HUES6 (cell line): ENCODE results near the gene SLMAP.

Experiments used
- H3K27ac ChIP-seq: 2 replicates; pipeline ENCODE4 v1.7.0; 2013; ENCODE audit warnings: low read depth, mild to moderate bottlenecking, low read length, inconsistent platforms
- H3K27me3 ChIP-seq: 2 replicates; pipeline ENCODE4 v1.6.1; 2013; ENCODE audit warnings: low read length; ENCODE audit not compliant: control insufficient read depth, insufficient read depth
- H3K36me3 ChIP-seq: 2 replicates; pipeline ENCODE4 v1.6.1; 2013; ENCODE audit warnings: low read length; ENCODE audit not compliant: control insufficient read depth, insufficient read depth
- H3K4me1 ChIP-seq: 2 replicates; pipeline ENCODE4 v1.6.1; 2013; ENCODE audit warnings: low read length; ENCODE audit not compliant: control insufficient read depth, insufficient read depth
- H3K4me3 ChIP-seq: 2 replicates; pipeline ENCODE4 v1.5.1; 2013; ENCODE audit warnings: low read depth, low read length
- H3K9ac ChIP-seq: one replicate; pipeline ENCODE4 v1.6.1; 2013; ENCODE audit warnings: mild to moderate bottlenecking, low read length
- H3K9me3 ChIP-seq: 2 replicates; pipeline ENCODE4 v1.6.1; 2013; ENCODE audit warnings: low read depth, low read length; ENCODE audit not compliant: control insufficient read depth, insufficient read depth

Gene SLMAP

GRCh38 chr3:57810471-57811137 is 54.5 kb downstream of the SLMAP start:
- H3K27ac ChIP-seq = no peak overlapping the region
- H3K9me3 ChIP-seq = no peaks in the 10 kb centered on the region

GRCh38 chr3:57815036-57815435 is 58.9 kb downstream of the SLMAP start:
- no peaks in the 10 kb centered on the region for H3K9me3 ChIP-seq
- H3K4me3 ChIP-seq = no peak overlapping the region
- no peak overlapping the region for H3K9ac ChIP-seq
- H3K4me1 ChIP-seq = peaks cover 9% of the 10 kb centered on the region
- no peaks in the 10 kb centered on the region for H3K27me3 ChIP-seq
- H3K27ac ChIP-seq = no peak overlapping the region
- H3K36me3 ChIP-seq = no peaks in the 10 kb centered on the region

More at GRCh38 chr3:57810471-57811137, 54.5 kb downstream of the SLMAP start:
- Histone ChIP-seq H3K27me3 (no peaks in the 10 kb centered on the region), H3K4me1 (peaks cover 19% of the 10 kb centered on the region), H3K36me3 (no peaks in the 10 kb centered on the region), H3K4me3 (no peak overlapping the region), H3K9ac (no peak overlapping the region)

- Histone ChIP-seq H3K9me3 (no peaks in the 10 kb centered on the region), H3K9ac (no peak overlapping the region), H3K4me3 (no peak overlapping the region), H3K27me3 (no peaks in the 10 kb centered on the region), H3K27ac (no peak overlapping the region), H3K36me3 (no peaks in the 10 kb centered on the region), H3K4me1 (peaks cover 20% of the 10 kb centered on the region)
Measured at GRCh38 chr3:57816471-57817095, 60.5 kb downstream of the SLMAP start.

DNA sequence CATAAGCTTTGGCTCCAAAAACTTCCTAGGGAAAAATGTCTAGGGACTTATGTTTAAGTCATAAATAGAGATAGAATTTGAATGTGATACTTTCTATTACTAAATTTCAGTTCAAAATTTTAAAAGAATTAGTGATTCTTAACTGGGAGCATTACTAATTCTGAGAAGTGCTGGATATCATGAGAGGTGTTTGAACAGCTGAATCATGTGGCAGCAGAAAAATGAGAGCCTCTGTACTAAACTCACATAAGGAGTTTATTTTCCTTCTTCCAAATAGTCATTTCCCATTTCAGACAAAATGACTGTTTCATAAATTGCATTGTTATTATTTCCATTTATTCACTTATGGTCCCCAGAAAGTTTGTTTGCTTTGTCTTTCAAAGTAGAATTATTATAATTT is 62.7 kb downstream of the SLMAP start:
- Histone ChIP-seq H3K36me3 (no peaks in the 10 kb centered on the region), H3K27me3 (no peaks in the 10 kb centered on the region), H3K9me3 (no peaks in the 10 kb centered on the region), H3K4me1 (peaks cover 29% of the 10 kb centered on the region), H3K9ac (no peak overlapping the region), H3K4me3 (no peak overlapping the region), H3K27ac (no peak overlapping the region)

- H3K4me3 ChIP-seq = no peak overlapping the region
- no peaks in the 10 kb centered on the region for H3K9me3 ChIP-seq
- H3K27me3 ChIP-seq = no peaks in the 10 kb centered on the region
Measured at GRCh38 chr3:57820479-57820878, 64.4 kb downstream of the SLMAP start.

GRCh38 chr3:57821765-57822164 is 65.7 kb downstream of the SLMAP start:
- Histone ChIP-seq H3K27ac (no peak overlapping the region; the same call in 1 of the 2 replicates), H3K4me1 (peaks cover 47% of the 10 kb centered on the region), H3K4me3 (no peak overlapping the region), H3K27me3 (no peaks in the 10 kb centered on the region), H3K36me3 (no peaks in the 10 kb centered on the region), H3K9ac (no peak overlapping the region), H3K9me3 (no peaks in the 10 kb centered on the region)

More at GRCh38 chr3:57820479-57820878, 64.4 kb downstream of the SLMAP start:
- peaks cover 34% of the 10 kb centered on the region for H3K4me1 ChIP-seq
- no peak overlapping the region for H3K9ac ChIP-seq
- H3K27ac ChIP-seq = no peak overlapping the region
- H3K36me3 ChIP-seq = no peaks in the 10 kb centered on the region

DNA sequence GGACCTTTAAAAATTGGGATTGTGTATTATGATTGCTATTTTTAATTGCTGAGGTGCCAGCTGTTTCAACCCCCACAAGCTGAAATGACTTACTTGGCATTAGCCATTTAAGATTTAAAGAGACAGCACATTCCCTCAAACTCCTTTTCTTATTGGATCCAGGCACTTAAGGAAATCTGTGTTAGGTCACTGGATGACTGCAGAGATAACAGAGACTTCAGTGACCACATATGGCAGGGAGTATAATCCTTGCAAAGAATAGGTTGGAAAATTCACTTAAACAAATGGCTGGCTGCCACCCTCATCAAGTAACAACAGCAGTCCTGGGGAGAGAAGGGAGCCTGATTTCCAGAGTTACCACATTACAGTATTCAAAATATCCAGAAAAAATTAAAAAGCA is 66.6 kb downstream of the SLMAP start:
- H3K27ac ChIP-seq = peak overlapping the region; percentile 57; the same call in 1 of the 2 replicates
- no peaks in the 10 kb centered on the region for H3K27me3 ChIP-seq
- no peak overlapping the region for H3K9ac ChIP-seq
- H3K9me3 ChIP-seq = no peaks in the 10 kb centered on the region
- peaks cover 56% of the 10 kb centered on the region for H3K4me1 ChIP-seq
- H3K36me3 ChIP-seq = no peaks in the 10 kb centered on the region
- H3K4me3 ChIP-seq = no peak overlapping the region

- Histone ChIP-seq H3K4me3 (no peak overlapping the region), H3K27ac (no peak overlapping the region), H3K36me3 (no peaks in the 10 kb centered on the region), H3K4me1 (peaks cover 54% of the 10 kb centered on the region), H3K9me3 (no peaks in the 10 kb centered on the region), H3K27me3 (no peaks in the 10 kb centered on the region), H3K9ac (no peak overlapping the region)
Measured at GRCh38 chr3:57825116-57825515, 69.0 kb downstream of the SLMAP start.

GRCh38 chr3:57826245-57826951 is 70.3 kb downstream of the SLMAP start:
- H3K4me1 ChIP-seq = peaks cover 44% of the 10 kb centered on the region
- H3K27me3 ChIP-seq = no peaks in the 10 kb centered on the region
- no peak overlapping the region for H3K4me3 ChIP-seq
- H3K27ac ChIP-seq = no peak overlapping the region
- no peaks in the 10 kb centered on the region for H3K9me3 ChIP-seq
- H3K36me3 ChIP-seq = no peaks in the 10 kb centered on the region
- no peak overlapping the region for H3K9ac ChIP-seq

DNA sequence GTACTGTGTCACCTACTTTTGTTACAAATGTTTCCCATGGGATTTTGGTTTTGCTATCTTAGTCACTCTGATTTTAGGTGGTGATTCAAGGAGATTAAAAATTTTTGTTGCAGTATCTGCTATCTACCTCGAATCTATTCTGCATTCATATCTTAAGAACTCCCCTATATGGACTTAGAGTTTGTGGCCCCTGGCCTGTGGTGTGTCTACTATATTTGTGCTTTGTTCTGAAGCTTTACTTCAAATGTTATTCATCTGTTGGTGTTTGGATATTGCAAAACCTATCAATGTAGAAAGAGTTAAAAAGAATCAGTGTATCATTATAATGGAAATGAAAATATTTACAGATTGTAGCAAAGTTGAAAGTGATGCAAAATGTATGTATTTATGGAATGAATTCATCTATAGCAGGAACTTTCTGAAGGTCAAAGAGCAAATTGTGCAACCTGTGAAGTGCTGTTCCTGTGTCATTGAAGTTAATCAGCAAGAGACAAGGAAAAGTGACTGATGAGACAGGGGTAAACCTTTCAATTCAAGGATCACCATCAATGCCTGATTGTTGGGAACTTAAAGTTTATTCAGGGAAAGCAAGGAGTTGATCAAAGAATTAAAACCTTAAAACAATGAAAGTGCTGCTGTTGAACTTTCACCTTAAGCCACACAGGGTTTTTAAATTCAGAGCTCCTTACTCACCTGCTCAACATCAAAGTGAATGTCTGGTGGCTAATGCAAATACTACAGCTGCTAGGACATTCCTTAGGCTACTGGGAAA is 71.0 kb downstream of the SLMAP start:
- peaks cover 3% of the 10 kb centered on the region; the same call in 1 of the 2 replicates for H3K36me3 ChIP-seq
- H3K27ac ChIP-seq = no peak overlapping the region
- H3K9ac ChIP-seq = no peak overlapping the region
- H3K9me3 ChIP-seq = no peaks in the 10 kb centered on the region
- no peaks in the 10 kb centered on the region for H3K27me3 ChIP-seq
- H3K4me1 ChIP-seq = peaks cover 47% of the 10 kb centered on the region
- no peak overlapping the region for H3K4me3 ChIP-seq
